OCI-LY7 (cell line): Measurements from ENCODE around the gene PRKCA.

Source experiments
- EZH2phosphoT487 ChIP-seq: fragments of 200-600 bp; sonication (generic); IDR thresholded peaks from 2 replicates; pipeline ENCODE4 v1.6.1; 2018; ENCODE audit warnings: low read depth, borderline replicate concordance, mild to moderate bottlenecking, mixed run types, antibody characterized with exemption, low read length, moderate library complexity, mixed read lengths
- TF ChIP-seq, protein P1 (sequence below): fragments of 200-600 bp; sonication (generic); conservative IDR thresholded peaks from 2 replicates; pipeline ENCODE4 v1.5.1; 2014; ENCODE audit warnings: mild to moderate bottlenecking, antibody characterized with exemption, low read length, moderate library complexity, mixed read lengths

GRCh38 chr17:66420961-66421371 is 118.6 kb downstream of the PRKCA start:
- TF ChIP-seq, protein P1, sequence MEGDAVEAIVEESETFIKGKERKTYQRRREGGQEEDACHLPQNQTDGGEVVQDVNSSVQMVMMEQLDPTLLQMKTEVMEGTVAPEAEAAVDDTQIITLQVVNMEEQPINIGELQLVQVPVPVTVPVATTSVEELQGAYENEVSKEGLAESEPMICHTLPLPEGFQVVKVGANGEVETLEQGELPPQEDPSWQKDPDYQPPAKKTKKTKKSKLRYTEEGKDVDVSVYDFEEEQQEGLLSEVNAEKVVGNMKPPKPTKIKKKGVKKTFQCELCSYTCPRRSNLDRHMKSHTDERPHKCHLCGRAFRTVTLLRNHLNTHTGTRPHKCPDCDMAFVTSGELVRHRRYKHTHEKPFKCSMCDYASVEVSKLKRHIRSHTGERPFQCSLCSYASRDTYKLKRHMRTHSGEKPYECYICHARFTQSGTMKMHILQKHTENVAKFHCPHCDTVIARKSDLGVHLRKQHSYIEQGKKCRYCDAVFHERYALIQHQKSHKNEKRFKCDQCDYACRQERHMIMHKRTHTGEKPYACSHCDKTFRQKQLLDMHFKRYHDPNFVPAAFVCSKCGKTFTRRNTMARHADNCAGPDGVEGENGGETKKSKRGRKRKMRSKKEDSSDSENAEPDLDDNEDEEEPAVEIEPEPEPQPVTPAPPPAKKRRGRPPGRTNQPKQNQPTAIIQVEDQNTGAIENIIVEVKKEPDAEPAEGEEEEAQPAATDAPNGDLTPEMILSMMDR: no peak
- no peak for TF ChIP-seq EZH2phosphoT487
